ENCODE measurements around the gene FOXM1.

Gene FOXM1

GRCh38 chr12:2877047-2877952, at the start of gene FOXM1, which contains the start of gene RHNO1:
TSS of gene FOXM1 (minus strand) at chr12:2877174. CDS start at chr12:2874478, 2,696 bp downstream.
TSS of gene RHNO1 (plus strand) at chr12:2877223. CDS start at chr12:2885367, 8,144 bp downstream.
- H3K36me3 Mint-ChIP-seq (ENCODE audit: low read depth), result peaks cover 70% of the 10 kb centered on the region
- no peaks in the 10 kb centered on the region for H3K9me3 Mint-ChIP-seq
- H3K4me1 Mint-ChIP-seq (ENCODE audit: low read depth), result peaks cover 37% of the 10 kb centered on the region
- peak; percentile 93 for DNase-seq
- H3K27me3 Mint-ChIP-seq, result no peaks in the 10 kb centered on the region
- peak within 1 kb of the TSS; percentile 95 for H3K27ac Mint-ChIP-seq
- H3K4me3 Mint-ChIP-seq, result peak within 1 kb of the TSS; percentile 97

- H3K4me1 Mint-ChIP-seq (ENCODE audit: low read depth), result peaks cover 16% of the 10 kb centered on the region
- no peaks in the 10 kb centered on the region for H3K27me3 Mint-ChIP-seq
- DNase-seq, result no peak
- H3K36me3 Mint-ChIP-seq (ENCODE audit: low read depth), result peaks cover 55% of the 10 kb centered on the region
- no peaks in the 10 kb centered on the region for H3K9me3 Mint-ChIP-seq
- peak overlapping the region; percentile 1 for H3K27ac Mint-ChIP-seq
- no peak overlapping the region for H3K4me3 Mint-ChIP-seq
These were observed 48.5 kb upstream of the FOXM1 start for GRCh38 chr12:2925322-2925995.

GRCh38 chr12:2924019-2924418, 47.0 kb upstream of the FOXM1 start:
- H3K27me3 Mint-ChIP-seq, result no peaks in the 10 kb centered on the region
- H3K9me3 Mint-ChIP-seq, result no peaks in the 10 kb centered on the region
- DNase-seq, result no peak
- H3K4me1 Mint-ChIP-seq (ENCODE audit: low read depth), result peaks cover 16% of the 10 kb centered on the region
- H3K4me3 Mint-ChIP-seq, result no peak overlapping the region
- no peak overlapping the region for H3K27ac Mint-ChIP-seq
- H3K36me3 Mint-ChIP-seq (ENCODE audit: low read depth), result peaks cover 50% of the 10 kb centered on the region

GRCh38 chr12:2923057-2923456, 46.1 kb upstream of the FOXM1 start:
- H3K36me3 Mint-ChIP-seq (ENCODE audit: low read depth), result peaks cover 50% of the 10 kb centered on the region

GRCh38 chr12:2922329-2922728, 45.4 kb upstream of the FOXM1 start:
- Mint-ChIP-seq H3K27ac (peak overlapping the region; percentile 71), H3K27me3 (no peaks in the 10 kb centered on the region), H3K4me1 (ENCODE audit: low read depth) (peaks cover 16% of the 10 kb centered on the region), H3K36me3 (ENCODE audit: low read depth) (peaks cover 44% of the 10 kb centered on the region), H3K4me3 (no peak overlapping the region), H3K9me3 (no peaks in the 10 kb centered on the region)
- no peak for DNase-seq

More at GRCh38 chr12:2923057-2923456, 46.1 kb upstream of the FOXM1 start:
- no peaks in the 10 kb centered on the region for H3K27me3 Mint-ChIP-seq
- no peak overlapping the region for H3K4me3 Mint-ChIP-seq
- H3K4me1 Mint-ChIP-seq (ENCODE audit: low read depth), result peaks cover 16% of the 10 kb centered on the region
- H3K27ac Mint-ChIP-seq, result no peak overlapping the region
- H3K9me3 Mint-ChIP-seq, result no peaks in the 10 kb centered on the region
- DNase-seq, result no peak

- no peak for DNase-seq
- Mint-ChIP-seq H3K4me3 (no peak overlapping the region), H3K9me3 (no peaks in the 10 kb centered on the region), H3K4me1 (ENCODE audit: low read depth) (peaks cover 6% of the 10 kb centered on the region), H3K36me3 (ENCODE audit: low read depth) (peaks cover 39% of the 10 kb centered on the region), H3K27ac (no peak overlapping the region), H3K27me3 (no peaks in the 10 kb centered on the region)
These were observed 42.3 kb upstream of the FOXM1 start for GRCh38 chr12:2919249-2919648.

- H3K4me1 Mint-ChIP-seq (ENCODE audit: low read depth), result no peaks in the 10 kb centered on the region
- no peaks in the 10 kb centered on the region for H3K9me3 Mint-ChIP-seq
- no peak overlapping the region for H3K4me3 Mint-ChIP-seq
- no peak overlapping the region for H3K27ac Mint-ChIP-seq
- H3K27me3 Mint-ChIP-seq, result no peaks in the 10 kb centered on the region
- peaks cover 36% of the 10 kb centered on the region for H3K36me3 Mint-ChIP-seq (ENCODE audit: low read depth)
- no peak for DNase-seq
These were observed 35.2 kb upstream of the FOXM1 start for GRCh38 chr12:2912216-2912575.

GRCh38 chr12:2904260-2904659, 27.3 kb upstream of the FOXM1 start:
- Mint-ChIP-seq H3K4me3 (no peak overlapping the region), H3K27me3 (no peaks in the 10 kb centered on the region), H3K4me1 (ENCODE audit: low read depth) (no peaks in the 10 kb centered on the region), H3K27ac (no peak overlapping the region), H3K9me3 (no peaks in the 10 kb centered on the region), H3K36me3 (ENCODE audit: low read depth) (no peaks in the 10 kb centered on the region)
- DNase-seq, result no peak

GRCh38 chr12:2902272-2902880, 25.4 kb upstream of the FOXM1 start:
- Mint-ChIP-seq H3K36me3 (ENCODE audit: low read depth) (no peaks in the 10 kb centered on the region), H3K9me3 (no peaks in the 10 kb centered on the region), H3K4me1 (ENCODE audit: low read depth) (no peaks in the 10 kb centered on the region), H3K27ac (no peak overlapping the region), H3K27me3 (no peaks in the 10 kb centered on the region), H3K4me3 (no peak overlapping the region)
- no peak for DNase-seq

GRCh38 chr12:2900642-2901041, 23.7 kb upstream of the FOXM1 start:
- Mint-ChIP-seq H3K9me3 (no peaks in the 10 kb centered on the region), H3K27me3 (no peaks in the 10 kb centered on the region), H3K27ac (no peak overlapping the region), H3K4me1 (ENCODE audit: low read depth) (no peaks in the 10 kb centered on the region), H3K4me3 (no peak overlapping the region), H3K36me3 (ENCODE audit: low read depth) (no peaks in the 10 kb centered on the region)
- no peak for DNase-seq

GRCh38 chr12:2897418-2897817, 20.4 kb upstream of the FOXM1 start:
- Mint-ChIP-seq H3K4me3 (no peak overlapping the region), H3K27me3 (no peaks in the 10 kb centered on the region), H3K4me1 (ENCODE audit: low read depth) (peaks cover 6% of the 10 kb centered on the region)

GRCh38 chr12:2895511-2895910, 18.5 kb upstream of the FOXM1 start:
- no peak for DNase-seq
- Mint-ChIP-seq H3K4me1 (ENCODE audit: low read depth) (peaks cover 19% of the 10 kb centered on the region), H3K9me3 (no peaks in the 10 kb centered on the region), H3K27ac (no peak overlapping the region), H3K4me3 (no peak overlapping the region), H3K27me3 (no peaks in the 10 kb centered on the region), H3K36me3 (ENCODE audit: low read depth) (peaks cover 3% of the 10 kb centered on the region)

More at GRCh38 chr12:2897418-2897817, 20.4 kb upstream of the FOXM1 start:
- no peaks in the 10 kb centered on the region for H3K36me3 Mint-ChIP-seq (ENCODE audit: low read depth)
- H3K27ac Mint-ChIP-seq, result no peak overlapping the region
- DNase-seq, result no peak
- no peaks in the 10 kb centered on the region for H3K9me3 Mint-ChIP-seq

GRCh38 chr12:2895051-2895451, 18.1 kb upstream of the FOXM1 start:
- Mint-ChIP-seq H3K9me3 (no peaks in the 10 kb centered on the region), H3K4me3 (no peak overlapping the region), H3K27ac (no peak overlapping the region), H3K4me1 (ENCODE audit: low read depth) (peaks cover 23% of the 10 kb centered on the region), H3K36me3 (ENCODE audit: low read depth) (peaks cover 6% of the 10 kb centered on the region), H3K27me3 (no peaks in the 10 kb centered on the region)
- DNase-seq, result no peak

GRCh38 chr12:2893007-2893406, 16.0 kb upstream of the FOXM1 start:
- peaks cover 36% of the 10 kb centered on the region for H3K4me1 Mint-ChIP-seq (ENCODE audit: low read depth)
- DNase-seq, result no peak
- H3K9me3 Mint-ChIP-seq, result no peaks in the 10 kb centered on the region
- no peak overlapping the region for H3K27ac Mint-ChIP-seq
- H3K4me3 Mint-ChIP-seq, result no peak overlapping the region
- no peaks in the 10 kb centered on the region for H3K27me3 Mint-ChIP-seq
- peaks cover 23% of the 10 kb centered on the region for H3K36me3 Mint-ChIP-seq (ENCODE audit: low read depth)

Measured in activated T-cell treated with anti-CD3 and anti-CD28 coated beads, Interleukin-2, amount 50 U/mL, for 24 hours (primary cell).